ENCODE data around the gene DDR2. TPM values are rescaled to one million over a fixed set of nuclear protein-coding genes. Genes with fewer than 3 reads are reported as not detected.

Gene DDR2
- total RNA-seq, 2 experiments from 2014 or later = 0.22 to 0.42 TPM

GRCh38 chr1:162633081-162633762 is 958 bp downstream of the DDR2 start:
- Histone ChIP-seq H3K4me1 (ENCODE audit: insufficient read depth, low read length) (no peaks in the 10 kb centered on the region), H3K4me3 (ENCODE audit: low read length) (no peak overlapping the region), H3K27ac (ENCODE audit: low read depth in 1 of 2, low read length in 2 of 2) (no peak overlapping the region), H3K36me3 (ENCODE audit: insufficient read depth, low read length) (no peaks in the 10 kb centered on the region), H3K9me3 (ENCODE audit: control insufficient read depth in 1 of 2, insufficient read depth in 1 of 2, low read length in 2 of 2) (no peaks in the 10 kb centered on the region), H3K27me3 (ENCODE audit: control insufficient read depth in 1 of 2, insufficient read depth in 2 of 2, low read length in 2 of 2) (no peaks in the 10 kb centered on the region)
- ATAC-seq (ENCODE audit: poor library complexity) = no peak
- DNase-seq = no peak
- CTCF ChIA-PET = no interaction called here
- Mint-ChIP-seq H3K27ac (no peak overlapping the region), H3K9me3 (no peaks in the 10 kb centered on the region), H3K27me3 (no peaks in the 10 kb centered on the region), H3K4me3 (no peak overlapping the region), H3K36me3 (ENCODE audit: low read depth) (no peaks in the 10 kb centered on the region), H3K4me1 (ENCODE audit: low read depth) (no peaks in the 10 kb centered on the region)
- intact Hi-C loops (cut with DNase I, micrococcal nuclease) = no loop called here
- TF ChIP-seq CTCF (IDR thresholded peaks at IDR 0.05) = no peak
- POLR2A ChIA-PET = no interaction called here

DNA sequence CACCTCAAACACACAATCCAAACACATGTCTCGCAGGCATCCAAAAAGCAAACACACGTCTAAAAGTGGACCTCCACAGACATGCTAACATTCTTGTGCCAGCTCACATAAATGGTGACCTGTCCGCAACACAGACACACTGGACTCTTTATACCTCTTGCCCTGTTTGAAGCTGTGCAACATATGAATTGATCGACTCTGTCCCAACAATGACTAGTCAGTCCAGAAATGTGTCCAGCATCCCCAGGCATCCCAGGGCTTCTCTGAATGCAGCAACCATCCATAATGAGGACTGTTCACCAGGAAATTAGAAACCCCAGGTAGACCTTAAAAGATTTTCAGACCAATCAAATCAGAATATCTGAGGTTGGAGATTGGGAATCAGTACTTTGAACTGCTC is 3.2 kb downstream of the DDR2 start:
- H3K4me1 Mint-ChIP-seq (ENCODE audit: low read depth) = no peaks in the 10 kb centered on the region
- H3K36me3 Mint-ChIP-seq (ENCODE audit: low read depth) = no peaks in the 10 kb centered on the region
- ChIA-PET POLR2A (no interaction called here), CTCF (no interaction called here)
- H3K27me3 Mint-ChIP-seq = peaks cover 5% of the 10 kb centered on the region
- DNase-seq (no peak), ATAC-seq (ENCODE audit: poor library complexity) (no peak)
- no peak overlapping the region for H3K4me3 ChIP-seq (ENCODE audit: low read length)
- H3K27ac ChIP-seq (ENCODE audit: low read depth in 1 of 2, low read length in 2 of 2) = no peak overlapping the region
- intact Hi-C loops (cut with DNase I, micrococcal nuclease) = no loop called here
- no peak for TF ChIP-seq CTCF (IDR thresholded peaks at IDR 0.05)
- no peak overlapping the region for H3K4me3 Mint-ChIP-seq
- no peaks in the 10 kb centered on the region for H3K36me3 ChIP-seq (ENCODE audit: insufficient read depth, low read length)
- no peaks in the 10 kb centered on the region for H3K9me3 ChIP-seq (ENCODE audit: control insufficient read depth in 1 of 2, insufficient read depth in 1 of 2, low read length in 2 of 2)
- H3K4me1 ChIP-seq (ENCODE audit: insufficient read depth, low read length) = no peaks in the 10 kb centered on the region
- no peaks in the 10 kb centered on the region for H3K27me3 ChIP-seq (ENCODE audit: control insufficient read depth in 1 of 2, insufficient read depth in 2 of 2, low read length in 2 of 2)
- no peaks in the 10 kb centered on the region for H3K9me3 Mint-ChIP-seq
- no peak overlapping the region for H3K27ac Mint-ChIP-seq

GRCh38 chr1:162639718-162640117 is 7.5 kb downstream of the DDR2 start:
- ATAC-seq (ENCODE audit: poor library complexity) (no peak), DNase-seq (no peak)
- no peak overlapping the region for H3K4me3 Mint-ChIP-seq
- H3K27ac Mint-ChIP-seq = no peak overlapping the region
- Histone ChIP-seq H3K4me3 (ENCODE audit: low read length) (no peak overlapping the region), H3K27ac (ENCODE audit: low read depth in 1 of 2, low read length in 2 of 2) (no peak overlapping the region), H3K36me3 (ENCODE audit: insufficient read depth, low read length) (no peaks in the 10 kb centered on the region), H3K9me3 (ENCODE audit: control insufficient read depth in 1 of 2, insufficient read depth in 1 of 2, low read length in 2 of 2) (no peaks in the 10 kb centered on the region), H3K27me3 (ENCODE audit: control insufficient read depth in 1 of 2, insufficient read depth in 2 of 2, low read length in 2 of 2) (no peaks in the 10 kb centered on the region), H3K4me1 (ENCODE audit: insufficient read depth, low read length) (no peaks in the 10 kb centered on the region)
- H3K4me1 Mint-ChIP-seq (ENCODE audit: low read depth) = no peaks in the 10 kb centered on the region
- no peaks in the 10 kb centered on the region for H3K9me3 Mint-ChIP-seq
- CTCF ChIA-PET = no interaction called here
- H3K27me3 Mint-ChIP-seq = peaks cover 9% of the 10 kb centered on the region
- no peaks in the 10 kb centered on the region for H3K36me3 Mint-ChIP-seq (ENCODE audit: low read depth)
- no peak for TF ChIP-seq CTCF (IDR thresholded peaks at IDR 0.05)
- POLR2A ChIA-PET = no interaction called here
- intact Hi-C loops (cut with DNase I, micrococcal nuclease) = no loop called here

All from CD4-positive, alpha-beta T cell (primary cell).